Activated CD8-positive, alpha-beta memory T cell treated with anti-CD3 and anti-CD28 coated beads, Interleukin-2, amount 10 ng/mL, durations not matched to agents 7 days and 5 days (primary cell): Measurements from ENCODE around the gene USP3. TPM values are rescaled to one million over a fixed set of nuclear protein-coding genes. Genes with fewer than 3 reads are reported as not detected.

Experiments
- ATAC-seq: fragments of 150-1000 bp; cut with Tn5 transposase; one replicate; pipeline ENCODE4 v1.10.0; 2021; ENCODE audit warnings: moderate library complexity
- CTCF ChIA-PET: fragments of 350-600 bp; sonication (Branson Sonifier 250); formaldehyde crosslinking; loops from one replicate; lab custom pipeline; 2021; ENCODE audit warnings: antibody characterized with exemption; lab: Charles Lee
- DNase-seq: peaks from one replicate; pipeline ENCODE4 v3.0.0-alpha.2; 2020
- H3K27ac Mint-ChIP-seq: one replicate; pipeline ENCODE4 v1.8.0; 2021; ENCODE audit warnings: mild to moderate bottlenecking, mixed read lengths
- H3K27me3 Mint-ChIP-seq: one replicate; pipeline ENCODE4 v1.8.0; 2021; ENCODE audit warnings: mixed read lengths
- H3K36me3 Mint-ChIP-seq: one replicate; pipeline ENCODE4 v1.8.0; 2021; ENCODE audit warnings: mild to moderate bottlenecking, mixed read lengths
- H3K4me1 Mint-ChIP-seq: one replicate; pipeline ENCODE4 v1.8.0; 2021; ENCODE audit warnings: mixed read lengths
- H3K4me3 Mint-ChIP-seq: one replicate; pipeline ENCODE4 v1.8.0; 2021; ENCODE audit warnings: mild to moderate bottlenecking, moderate library complexity, mixed read lengths
- H3K9me3 Mint-ChIP-seq: one replicate; pipeline ENCODE4 v1.8.0; 2022; ENCODE audit warnings: low read depth, mixed read lengths
- total RNA-seq, 2 experiments: library from RNA; stranded (reverse); gene quantifications; one replicate each; pipeline ENCODE4 v1.2.3, GENCODE V29; 2021

The USP3 gene
- total RNA-seq, 2 experiments from 2014 or later = 50.5 to 67.1 TPM

DNA sequence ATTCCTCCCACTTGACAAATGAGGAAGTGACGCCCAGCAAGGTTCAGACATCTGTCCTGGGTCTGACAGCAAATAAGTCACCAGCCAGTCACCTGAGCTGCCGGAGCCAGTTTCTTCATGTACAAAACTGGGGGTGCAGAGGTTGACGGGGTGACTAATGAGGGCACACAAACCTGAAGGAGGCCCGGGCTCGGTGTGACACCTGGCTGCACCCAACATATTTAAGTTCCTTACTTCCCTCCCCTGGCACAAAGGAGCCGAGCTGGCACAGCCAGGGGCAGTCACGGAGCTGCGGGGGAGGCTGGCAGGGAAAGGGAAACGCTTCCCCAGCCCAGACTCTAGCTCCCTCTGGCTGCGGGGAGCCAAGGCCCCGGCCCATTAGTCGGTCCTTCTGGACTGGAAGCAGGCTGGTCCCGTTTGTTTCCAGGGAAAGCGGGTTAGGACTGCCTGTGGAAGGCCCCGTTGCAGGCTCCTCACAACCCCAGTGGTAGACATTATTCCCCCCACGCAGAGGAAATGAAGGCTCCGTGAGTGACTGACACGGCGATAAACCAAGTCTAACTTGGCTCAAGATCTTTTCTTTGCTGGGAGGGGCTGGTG lies 95.1 kb downstream of the USP3 start:
- no peak for ATAC-seq
- H3K4me3 Mint-ChIP-seq = peak overlapping the region; percentile 91
- H3K27me3 Mint-ChIP-seq = peaks cover 3% of the 10 kb centered on the region
- CTCF ChIA-PET = interaction anchor here (0.7 to 4.7 kb wide), 23 partner anchors 11 to 554 kb away, joined by 3 to 65 read pairs (median 5); no protein-coding TSS in a partner anchor
- no peaks in the 10 kb centered on the region for H3K9me3 Mint-ChIP-seq
- peaks cover 45% of the 10 kb centered on the region for H3K4me1 Mint-ChIP-seq
- peak; percentile 62 for DNase-seq
- H3K36me3 Mint-ChIP-seq = peaks cover 2% of the 10 kb centered on the region
- H3K27ac Mint-ChIP-seq = peak overlapping the region; percentile 85

DNA sequence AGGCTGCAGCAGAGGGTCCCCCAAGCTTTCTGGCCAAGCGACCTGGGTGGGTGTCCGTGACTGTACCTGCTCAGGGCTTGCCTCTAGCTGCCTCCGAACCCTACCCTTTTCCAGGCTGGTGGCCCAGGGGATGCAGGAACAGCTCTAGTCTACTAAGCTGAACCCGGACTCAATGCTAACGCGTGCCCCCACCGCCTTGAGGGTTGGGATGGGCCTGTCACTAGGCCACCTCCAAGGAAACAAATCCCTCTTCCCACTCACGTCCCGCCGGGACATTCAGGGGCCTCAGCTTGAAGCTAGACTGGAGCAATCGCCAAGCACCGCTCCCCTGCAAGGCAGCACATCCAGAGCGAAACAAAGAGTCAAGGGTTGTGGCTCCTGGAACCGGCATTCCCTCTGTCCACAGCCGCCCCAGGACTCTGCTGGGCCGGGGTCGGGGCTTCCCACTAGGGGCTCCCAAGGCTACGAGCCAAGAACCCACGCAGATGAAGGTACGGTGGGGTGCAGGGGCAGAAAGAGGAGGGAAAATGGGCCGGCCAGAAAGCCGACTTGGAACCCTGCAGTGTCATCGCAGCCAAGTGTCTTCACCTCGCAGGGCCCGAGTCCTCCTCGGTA lies 95.7 kb downstream of the USP3 start:
- DNase-seq (peak; percentile 53), ATAC-seq (peak; percentile 9)
- Mint-ChIP-seq H3K27ac (peak overlapping the region; percentile 85), H3K27me3 (peaks cover 3% of the 10 kb centered on the region), H3K36me3 (peaks cover 2% of the 10 kb centered on the region), H3K4me1 (peaks cover 42% of the 10 kb centered on the region), H3K9me3 (no peaks in the 10 kb centered on the region), H3K4me3 (peak overlapping the region; percentile 91)
- CTCF ChIA-PET = interaction anchor here (0.7 to 4.7 kb wide), 24 partner anchors 10 to 553 kb away, joined by 3 to 65 read pairs (median 4); no protein-coding TSS in a partner anchor

DNA sequence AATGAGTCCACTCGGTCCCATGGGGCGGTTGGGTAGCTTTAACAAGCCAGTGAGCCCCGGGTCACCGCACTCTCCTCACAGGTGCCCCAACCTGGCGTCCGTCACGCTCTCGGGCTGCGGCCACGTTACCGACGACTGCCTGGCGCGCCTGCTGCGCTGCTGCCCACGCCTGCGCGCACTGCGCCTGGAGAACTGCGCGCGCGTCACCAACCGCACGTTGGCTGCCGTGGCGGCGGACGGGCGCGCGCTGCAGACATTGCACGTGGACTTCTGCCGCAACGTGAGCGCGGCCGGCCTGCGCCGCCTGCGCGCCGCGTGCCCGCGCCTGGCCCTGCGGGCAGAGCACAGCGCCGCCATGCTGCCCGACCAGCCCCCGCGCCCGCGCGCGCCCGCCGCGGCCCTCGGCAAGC lies 96.2 kb downstream of the USP3 start:
- no peaks in the 10 kb centered on the region for H3K9me3 Mint-ChIP-seq
- peak overlapping the region; percentile 91 for H3K4me3 Mint-ChIP-seq
- peaks cover 42% of the 10 kb centered on the region for H3K4me1 Mint-ChIP-seq
- CTCF ChIA-PET = interaction anchor here (1.0 to 4.7 kb wide), 17 partner anchors 9 to 467 kb away, joined by 3 to 65 read pairs (median 8); no protein-coding TSS in a partner anchor
- H3K36me3 Mint-ChIP-seq = peaks cover 2% of the 10 kb centered on the region
- ATAC-seq (peak; percentile 83), DNase-seq (peak; percentile 91)
- peak overlapping the region; percentile 93 for H3K27ac Mint-ChIP-seq
- H3K27me3 Mint-ChIP-seq = peaks cover 3% of the 10 kb centered on the region

DNA sequence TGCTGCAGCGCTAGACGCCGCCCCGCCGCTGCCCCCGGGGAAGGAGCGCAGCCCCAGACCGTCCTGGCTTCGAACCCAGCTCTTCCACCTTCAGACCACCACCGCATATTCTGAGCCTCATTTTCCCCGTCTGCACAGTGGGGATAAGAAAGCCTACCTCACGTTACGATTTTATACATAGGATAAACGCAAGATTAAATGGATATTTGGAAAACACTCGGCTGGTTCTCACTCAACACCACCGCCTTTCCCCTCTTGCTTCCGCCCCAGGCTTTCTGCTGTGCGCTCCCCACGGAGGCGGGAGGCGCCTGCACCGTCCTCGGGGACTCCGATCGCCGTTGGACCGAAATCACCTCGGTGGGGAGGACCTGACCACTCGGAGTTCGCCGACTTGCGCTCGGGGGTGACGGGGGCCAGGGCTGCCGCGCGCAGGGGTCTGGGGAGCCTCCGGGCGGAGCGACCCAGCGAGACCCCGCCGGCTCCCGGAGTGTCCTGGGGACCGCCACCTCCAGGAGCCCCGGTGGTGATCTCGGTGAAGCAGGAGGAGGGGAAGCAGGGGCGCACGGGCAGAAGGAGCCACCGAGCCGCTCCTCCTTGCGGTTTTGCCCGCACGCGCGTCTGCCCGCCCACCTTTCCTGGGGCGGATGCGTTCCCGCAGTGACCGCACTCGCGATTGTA lies 96.8 kb downstream of the USP3 start:
- H3K4me3 Mint-ChIP-seq = peak overlapping the region; percentile 91
- ATAC-seq (peak; percentile 22), DNase-seq (peak; percentile 73)
- H3K27me3 Mint-ChIP-seq = peaks cover 3% of the 10 kb centered on the region
- CTCF ChIA-PET = interaction anchor here (0.9 to 4.7 kb wide), 19 partner anchors 9 to 552 kb away, joined by 3 to 65 read pairs (median 5); no protein-coding TSS in a partner anchor
- peak overlapping the region; percentile 93 for H3K27ac Mint-ChIP-seq
- peaks cover 2% of the 10 kb centered on the region for H3K36me3 Mint-ChIP-seq
- H3K9me3 Mint-ChIP-seq = no peaks in the 10 kb centered on the region
- H3K4me1 Mint-ChIP-seq = peaks cover 42% of the 10 kb centered on the region

DNA sequence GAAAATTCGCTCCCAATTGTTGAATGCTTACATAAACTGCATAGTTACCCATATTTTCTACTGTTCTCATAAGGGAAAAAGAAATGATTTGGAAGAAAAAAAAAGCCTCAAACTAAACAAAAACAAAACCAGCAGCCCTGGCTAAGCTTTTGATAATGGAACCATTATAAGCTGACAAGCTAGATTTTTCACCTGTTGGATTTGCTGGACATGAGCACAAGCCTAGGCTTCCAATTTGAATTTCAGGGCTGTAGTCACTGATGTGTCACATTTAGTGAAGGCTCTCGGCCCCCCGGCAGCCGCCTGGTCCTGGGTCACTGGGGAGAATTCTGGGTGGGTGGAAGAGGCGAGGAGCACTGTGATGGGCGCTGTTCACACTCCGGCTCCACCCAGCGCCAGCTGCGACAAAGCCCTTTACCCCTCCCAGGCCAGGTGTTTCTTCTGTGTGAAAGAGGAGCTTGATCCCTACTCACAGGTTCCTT lies 97.4 kb downstream of the USP3 start:
- H3K9me3 Mint-ChIP-seq = no peaks in the 10 kb centered on the region
- peaks cover 2% of the 10 kb centered on the region for H3K36me3 Mint-ChIP-seq

DNA sequence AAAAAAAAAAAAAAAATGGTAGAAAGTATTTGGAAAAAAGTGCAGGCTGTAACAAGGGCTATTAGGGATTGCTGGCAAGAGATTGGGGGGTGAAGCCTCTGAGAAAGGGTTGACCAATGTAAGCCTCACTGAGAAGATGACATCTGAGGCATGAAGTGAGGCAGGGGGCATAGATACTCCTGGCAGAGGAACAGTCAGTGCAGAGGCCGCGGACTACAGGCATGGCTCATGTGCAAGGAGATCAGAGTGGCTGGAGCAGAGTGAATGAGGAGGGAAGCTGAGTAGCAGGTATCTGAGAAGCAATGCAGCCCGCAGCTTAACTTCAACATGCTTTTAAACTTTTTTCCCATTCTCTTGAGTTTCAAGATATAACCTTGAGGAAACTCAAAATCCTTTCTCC lies 98.2 kb downstream of the USP3 start:
- Mint-ChIP-seq H3K27ac (peak overlapping the region; percentile 52), H3K4me3 (peak overlapping the region; percentile 42)

More for the DNA sequence above, 97.4 kb downstream of the USP3 start:
- Mint-ChIP-seq H3K27ac (peak overlapping the region; percentile 93), H3K4me3 (peak overlapping the region; percentile 91), H3K27me3 (peaks cover 3% of the 10 kb centered on the region), H3K4me1 (peaks cover 47% of the 10 kb centered on the region)
- DNase-seq (no peak), ATAC-seq (no peak)
- CTCF ChIA-PET = interaction anchor here (0.6 to 4.7 kb wide), 10 partner anchors 8 to 551 kb away, joined by 3 to 65 read pairs (median 3); partner anchors contain the start of gene DAPK2

DNA sequence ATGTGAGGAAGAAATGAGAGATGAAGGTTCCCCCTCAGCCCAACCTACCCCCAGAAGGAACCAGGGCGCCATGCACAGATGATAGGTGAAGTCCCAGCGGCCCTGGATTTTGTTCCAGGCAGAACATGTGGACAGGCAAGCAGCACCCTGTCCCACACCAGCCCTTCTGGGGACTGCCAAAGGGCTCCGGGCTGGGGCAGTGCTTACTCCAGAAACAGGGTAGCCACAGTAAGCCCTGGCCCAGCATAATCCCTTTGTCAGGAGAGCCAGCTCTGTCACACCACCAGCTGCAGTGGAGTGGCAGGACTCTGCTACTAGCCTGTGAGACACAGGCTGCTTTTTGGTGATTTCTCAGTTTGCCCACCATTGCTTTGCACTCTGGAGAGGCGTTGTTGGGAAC lies 99.1 kb downstream of the USP3 start:
- Mint-ChIP-seq H3K27me3 (peaks cover 3% of the 10 kb centered on the region), H3K36me3 (peaks cover 5% of the 10 kb centered on the region), H3K4me3 (no peak overlapping the region), H3K9me3 (no peaks in the 10 kb centered on the region), H3K27ac (no peak overlapping the region), H3K4me1 (peaks cover 46% of the 10 kb centered on the region)
- ATAC-seq (no peak), DNase-seq (no peak)
- CTCF ChIA-PET = interaction anchor here (0.9 to 11.6 kb wide), 3 partner anchors 464 to 550 kb away, joined by 5 to 151 read pairs (median 5); no protein-coding TSS in a partner anchor

More for the DNA sequence above, 98.2 kb downstream of the USP3 start:
- Mint-ChIP-seq H3K4me1 (peaks cover 47% of the 10 kb centered on the region), H3K36me3 (peaks cover 2% of the 10 kb centered on the region), H3K27me3 (peaks cover 3% of the 10 kb centered on the region), H3K9me3 (no peaks in the 10 kb centered on the region)
- DNase-seq = no peak
- CTCF ChIA-PET = interaction anchor here (0.6 to 4.7 kb wide), 4 partner anchors 7 to 444 kb away, joined by 3 to 65 read pairs (median 15); partner anchors contain the start of gene DAPK2
- no peak for ATAC-seq

DNA sequence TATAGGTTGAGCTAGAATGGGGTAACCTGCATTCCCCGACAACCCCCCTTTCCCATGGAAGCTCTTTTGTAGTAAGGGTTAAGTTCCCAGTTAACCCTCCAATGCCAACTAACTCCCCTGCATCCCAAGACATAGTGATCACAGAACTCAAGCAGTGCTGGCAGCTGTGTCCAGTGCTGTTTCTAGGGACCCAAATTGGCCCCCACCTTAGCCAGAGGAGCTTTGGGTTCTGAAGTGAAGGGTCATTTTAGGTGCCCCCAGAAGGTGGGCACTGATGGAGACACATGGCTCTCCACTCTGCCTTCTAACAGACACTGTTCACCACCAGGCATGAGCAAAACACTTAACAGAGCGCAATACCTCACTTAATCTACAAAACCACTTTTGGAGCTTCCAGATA lies 99.9 kb downstream of the USP3 start:
- H3K9me3 Mint-ChIP-seq = no peaks in the 10 kb centered on the region
- peaks cover 5% of the 10 kb centered on the region for H3K36me3 Mint-ChIP-seq
- ATAC-seq = no peak
- H3K4me1 Mint-ChIP-seq = peaks cover 47% of the 10 kb centered on the region
- no peak overlapping the region for H3K4me3 Mint-ChIP-seq
- H3K27me3 Mint-ChIP-seq = peaks cover 3% of the 10 kb centered on the region
- H3K27ac Mint-ChIP-seq = no peak overlapping the region
- no peak for DNase-seq
- CTCF ChIA-PET = interaction anchor here (0.7 to 11.6 kb wide), 7 partner anchors 8 to 549 kb away, joined by 3 to 151 read pairs (median 5); no protein-coding TSS in a partner anchor

DNA sequence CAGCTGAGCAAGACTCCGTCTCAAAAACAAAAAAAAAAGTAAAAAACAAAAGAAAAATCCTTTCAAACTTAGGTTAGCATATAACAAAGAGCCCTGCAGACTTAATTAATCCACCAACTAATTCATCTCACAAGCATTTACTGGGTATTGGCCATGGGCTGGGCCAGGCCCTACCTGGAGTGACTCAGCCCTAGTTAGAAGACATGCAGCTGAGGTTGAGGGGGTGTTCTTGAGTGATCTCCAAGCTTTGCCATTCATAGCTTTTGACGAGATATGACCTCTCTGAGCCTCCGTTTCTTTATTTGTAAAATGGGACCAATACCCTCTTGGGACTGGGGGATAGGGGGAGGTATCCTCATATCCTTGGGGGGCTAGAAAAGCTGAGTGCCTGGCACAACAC lies 100.6 kb downstream of the USP3 start:
- H3K9me3 Mint-ChIP-seq = no peaks in the 10 kb centered on the region
- CTCF ChIA-PET = interaction anchor here (0.6 to 11.6 kb wide), 7 partner anchors 9 to 549 kb away, joined by 3 to 151 read pairs (median 4); no protein-coding TSS in a partner anchor
- peak overlapping the region; percentile 87 for H3K27ac Mint-ChIP-seq
- H3K4me3 Mint-ChIP-seq = no peak overlapping the region
- peaks cover 50% of the 10 kb centered on the region for H3K4me1 Mint-ChIP-seq
- no peak for DNase-seq
- peaks cover 3% of the 10 kb centered on the region for H3K27me3 Mint-ChIP-seq
- peaks cover 5% of the 10 kb centered on the region for H3K36me3 Mint-ChIP-seq
- ATAC-seq = no peak

DNA sequence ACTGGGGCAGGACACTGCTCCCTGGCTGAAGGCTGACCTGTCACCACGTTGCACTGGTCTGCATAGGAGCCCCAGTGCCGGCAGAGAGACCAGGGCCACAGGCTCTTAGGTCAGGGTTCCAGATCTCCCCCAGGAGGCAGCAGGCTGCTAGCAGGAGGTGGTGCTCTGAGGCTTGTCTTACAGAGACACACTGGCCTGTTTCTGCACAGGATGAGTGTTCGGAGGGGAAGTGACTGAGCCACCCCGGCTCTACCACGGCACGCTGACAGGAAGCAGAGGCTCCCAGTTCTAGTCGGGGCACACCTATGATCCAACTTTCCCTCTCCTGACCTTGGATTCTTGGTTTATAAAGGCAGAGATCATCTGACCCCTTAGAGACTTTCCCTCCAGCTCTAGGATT lies 101.4 kb downstream of the USP3 start:
- Mint-ChIP-seq H3K27me3 (peaks cover 3% of the 10 kb centered on the region), H3K4me1 (peaks cover 57% of the 10 kb centered on the region), H3K27ac (peak overlapping the region; percentile 87), H3K4me3 (no peak overlapping the region), H3K36me3 (peaks cover 5% of the 10 kb centered on the region), H3K9me3 (no peaks in the 10 kb centered on the region)
- peak; percentile 80 for ATAC-seq
- DNase-seq = peak; percentile 89
- CTCF ChIA-PET = interaction anchor here (0.6 to 11.6 kb wide), 16 partner anchors 9 to 548 kb away, joined by 3 to 151 read pairs (median 4); partner anchors contain the start of genes FBXL22 and SNX1

DNA sequence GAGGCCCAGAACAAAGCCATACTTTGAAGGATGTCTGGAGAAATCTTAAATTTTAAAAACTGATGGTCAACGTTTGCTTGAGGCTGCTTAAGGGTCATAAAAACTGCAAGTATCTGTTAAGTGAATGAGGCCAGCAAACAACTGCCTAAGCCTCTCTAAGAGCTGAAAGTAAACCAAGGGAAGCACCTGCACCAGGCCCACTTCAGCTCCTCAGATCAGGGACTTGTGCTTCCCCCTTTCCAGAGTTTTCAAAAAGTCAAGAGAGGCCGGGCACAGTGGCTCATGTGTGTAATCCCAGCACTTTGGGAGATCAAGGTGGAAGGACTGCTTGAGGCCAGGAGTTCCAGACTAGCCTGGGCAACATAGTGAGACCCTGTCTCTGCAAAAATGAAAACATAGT lies 101.9 kb downstream of the USP3 start:
- H3K4me3 Mint-ChIP-seq = no peak overlapping the region
- peaks cover 3% of the 10 kb centered on the region for H3K27me3 Mint-ChIP-seq
- peaks cover 61% of the 10 kb centered on the region for H3K4me1 Mint-ChIP-seq
- ATAC-seq = no peak
- H3K9me3 Mint-ChIP-seq = no peaks in the 10 kb centered on the region
- H3K36me3 Mint-ChIP-seq = peaks cover 8% of the 10 kb centered on the region
- CTCF ChIA-PET = interaction anchor here (0.6 to 11.6 kb wide), 15 partner anchors 10 to 548 kb away, joined by 3 to 151 read pairs (median 4); partner anchors contain the start of genes DAPK2, FBXL22 and SNX1
- no peak for DNase-seq
- H3K27ac Mint-ChIP-seq = peak overlapping the region; percentile 87

DNA sequence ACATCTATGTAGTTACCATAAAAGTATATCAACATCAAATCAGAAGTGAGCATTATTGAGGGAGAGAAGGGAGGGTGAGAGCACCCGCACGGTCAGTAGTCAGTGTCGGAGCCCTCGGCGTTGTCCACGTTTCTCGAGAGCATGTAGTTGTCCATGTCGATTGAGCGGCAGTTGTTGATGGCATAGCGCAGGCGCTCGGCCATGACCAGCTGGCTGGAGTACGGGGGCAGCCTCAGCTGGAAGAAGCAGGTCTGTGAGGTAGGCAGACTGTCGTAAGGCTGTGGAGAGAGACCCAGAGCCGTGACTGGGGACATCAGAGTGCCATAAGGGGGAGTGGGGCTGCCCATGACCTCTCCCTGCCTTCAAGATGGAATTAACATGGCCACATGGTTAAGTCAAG lies 104.6 kb downstream of the USP3 start:
- Mint-ChIP-seq H3K9me3 (no peaks in the 10 kb centered on the region), H3K27me3 (no peaks in the 10 kb centered on the region), H3K4me1 (peaks cover 47% of the 10 kb centered on the region), H3K36me3 (peaks cover 8% of the 10 kb centered on the region), H3K4me3 (no peak overlapping the region), H3K27ac (peak overlapping the region; percentile 31)
- no peak for ATAC-seq
- CTCF ChIA-PET = interaction anchor here (0.9 to 11.6 kb wide), 16 partner anchors 8 to 544 kb away, joined by 3 to 151 read pairs (median 8); partner anchors contain the start of genes DAPK2 and FBXL22
- no peak for DNase-seq
